ENCODE measurements around the gene LMF2. TPM values are rescaled to one million over a fixed set of nuclear protein-coding genes. Genes with fewer than 3 reads are reported as not detected.

Gene LMF2
- total RNA-seq, 1 experiment from 2014 or later = 56.9 TPM

DNA sequence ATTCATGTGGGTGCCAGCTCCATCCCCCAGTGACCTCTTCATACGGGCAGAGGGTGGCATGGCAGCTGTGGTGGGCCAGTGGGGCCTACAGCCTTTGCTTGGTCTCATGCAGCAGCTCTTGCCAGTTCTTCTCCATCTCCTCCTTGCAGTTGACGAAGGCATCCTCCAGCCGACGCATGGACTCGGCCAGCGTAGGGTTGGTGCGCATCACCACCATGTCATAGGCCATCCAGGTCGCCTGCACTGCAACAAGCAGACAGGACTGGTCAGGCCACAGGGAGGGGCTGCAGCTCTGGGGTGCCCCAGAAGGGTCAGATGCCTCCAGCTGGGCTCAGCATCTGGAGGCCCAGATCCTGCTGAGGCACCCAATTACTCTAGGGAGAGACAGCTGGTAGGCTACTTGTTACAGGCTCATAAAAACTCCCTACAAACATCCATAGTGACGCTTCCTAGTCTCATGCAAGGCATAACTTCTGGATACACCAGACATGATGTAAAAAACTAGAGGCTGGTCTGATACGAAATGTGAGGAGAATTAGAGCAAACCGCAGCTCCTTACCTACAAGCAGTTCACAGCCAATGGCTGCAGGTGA is 43.8 kb upstream of the LMF2 start:
- intact Hi-C loops (cut with micrococcal nuclease) = no loop called here
- no peak for ATAC-seq
- Histone ChIP-seq H3K4me2 (ENCODE audit: low read length) (no peak overlapping the region), H3K4me1 (ENCODE audit: control insufficient read depth in 1 of 2, insufficient read depth in 2 of 2, low read length in 2 of 2) (no peaks in the 10 kb centered on the region), H3K9me3 (ENCODE audit: control insufficient read depth in 1 of 2, insufficient read depth in 1 of 2, low read depth in 1 of 2, low read length in 2 of 2) (no peaks in the 10 kb centered on the region), H4K20me1 (ENCODE audit: insufficient read depth) (no peaks in the 10 kb centered on the region), H3K27ac (ENCODE audit: low read depth, low read length) (no peak overlapping the region), H3K36me3 (ENCODE audit: control insufficient read depth in 1 of 2, insufficient read depth in 2 of 2, low read length in 2 of 2) (no peaks in the 10 kb centered on the region), H3K9me2 (ENCODE audit: insufficient read depth) (no peaks in the 10 kb centered on the region), H3K79me2 (ENCODE audit: insufficient read depth, low read length) (no peaks in the 10 kb centered on the region), H2AFZ (ENCODE audit: low read depth, low read length, poor library complexity, severe bottlenecking) (no peak overlapping the region), H3K27me3 (ENCODE audit: insufficient read depth, low read length) (no peaks in the 10 kb centered on the region), H3K9ac (ENCODE audit: low read length) (no peak overlapping the region), H3K4me3 (replicated peaks in 1 of 2; ENCODE audit: low read depth in 1 of 2, low read length in 2 of 2) (no peak overlapping the region)
- RAD21 ChIA-PET (ENCODE audit: low non-redundant PET in 1 of 2, low total read pairs in 2 of 2, uncharacterized antibody in 2 of 2, unreplicated experiment in 2 of 2) = no interaction called here
- no TSS peak for BruUV-seq (replicated peaks)
- POLR2A ChIA-PET = interaction anchor here (0.6 kb wide), 1 partner anchor 11 kb away, joined by 4 read pairs; no protein-coding TSS in a partner anchor
- TF ChIP-seq EZH2phosphoT487 (IDR thresholded peaks at IDR 0.05; ENCODE audit: borderline replicate concordance) (no peak), POLR2A (IDR thresholded peaks at IDR 0.05; ENCODE audit: borderline replicate concordance, extremely low read depth, insufficient read depth, insufficient read length) (no peak), RAD21 (IDR thresholded peaks at IDR 0.05; ENCODE audit: low read depth) (no peak), YY1 (IDR thresholded peaks at IDR 0.05; ENCODE audit: extremely low read depth, insufficient replicate concordance, low read depth, low read length) (no peak), SIN3A (IDR thresholded peaks at IDR 0.05; ENCODE audit: low read depth) (no peak), SP1 (IDR thresholded peaks at IDR 0.05; ENCODE audit: low read depth) (no peak), ELF1 (IDR thresholded peaks at IDR 0.05; ENCODE audit: borderline replicate concordance, low read depth) (no peak), CEBPB (IDR thresholded peaks at IDR 0.05; ENCODE audit: low read depth) (no peak), FOSL1 (IDR thresholded peaks at IDR 0.05; ENCODE audit: low read depth) (no peak), ZFX (IDR thresholded peaks at IDR 0.05) (no peak), POLR2AphosphoS5 (IDR thresholded peaks at IDR 0.05; ENCODE audit: low read depth, low read length) (no peak), EGR1 (IDR thresholded peaks at IDR 0.05; ENCODE audit: low read depth) (no peak), EZH2 (IDR thresholded peaks at IDR 0.05) (no peak), JUND (IDR thresholded peaks at IDR 0.05) (no peak), TCF7L2 (IDR thresholded peaks at IDR 0.05; ENCODE audit: borderline replicate concordance, extremely low read depth, insufficient read depth, insufficient read length) (no peak), ZNF274 (IDR thresholded peaks at IDR 0.05; ENCODE audit: low read depth, low read length) (no peak)
- TF ChIP-seq, protein P1, sequence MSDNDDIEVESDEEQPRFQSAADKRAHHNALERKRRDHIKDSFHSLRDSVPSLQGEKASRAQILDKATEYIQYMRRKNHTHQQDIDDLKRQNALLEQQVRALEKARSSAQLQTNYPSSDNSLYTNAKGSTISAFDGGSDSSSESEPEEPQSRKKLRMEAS (IDR thresholded peaks at IDR 0.05) = no peak
- TF ChIP-seq, protein P2, sequence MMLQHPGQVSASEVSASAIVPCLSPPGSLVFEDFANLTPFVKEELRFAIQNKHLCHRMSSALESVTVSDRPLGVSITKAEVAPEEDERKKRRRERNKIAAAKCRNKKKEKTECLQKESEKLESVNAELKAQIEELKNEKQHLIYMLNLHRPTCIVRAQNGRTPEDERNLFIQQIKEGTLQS (IDR thresholded peaks at IDR 0.05) = no peak
- TF ChIP-seq, protein P3, sequence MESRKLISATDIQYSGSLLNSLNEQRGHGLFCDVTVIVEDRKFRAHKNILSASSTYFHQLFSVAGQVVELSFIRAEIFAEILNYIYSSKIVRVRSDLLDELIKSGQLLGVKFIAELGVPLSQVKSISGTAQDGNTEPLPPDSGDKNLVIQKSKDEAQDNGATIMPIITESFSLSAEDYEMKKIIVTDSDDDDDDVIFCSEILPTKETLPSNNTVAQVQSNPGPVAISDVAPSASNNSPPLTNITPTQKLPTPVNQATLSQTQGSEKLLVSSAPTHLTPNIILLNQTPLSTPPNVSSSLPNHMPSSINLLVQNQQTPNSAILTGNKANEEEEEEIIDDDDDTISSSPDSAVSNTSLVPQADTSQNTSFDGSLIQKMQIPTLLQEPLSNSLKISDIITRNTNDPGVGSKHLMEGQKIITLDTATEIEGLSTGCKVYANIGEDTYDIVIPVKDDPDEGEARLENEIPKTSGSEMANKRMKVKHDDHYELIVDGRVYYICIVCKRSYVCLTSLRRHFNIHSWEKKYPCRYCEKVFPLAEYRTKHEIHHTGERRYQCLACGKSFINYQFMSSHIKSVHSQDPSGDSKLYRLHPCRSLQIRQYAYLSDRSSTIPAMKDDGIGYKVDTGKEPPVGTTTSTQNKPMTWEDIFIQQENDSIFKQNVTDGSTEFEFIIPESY (IDR thresholded peaks at IDR 0.05; ENCODE audit: extremely low read depth, insufficient replicate concordance, low read length) = no peak
- CTCF ChIA-PET = interaction anchor here (1.0 kb wide), 1 partner anchor 11 kb away, joined by 4 read pairs; the partner anchor contains the start of gene SYCE3
- DNase-seq (ENCODE audit: low read depth, low spot score) = no peak
